GM19193 (cell line): ENCODE data around the gene RHO.

ENCODE experiments used
- POLR2A ChIP-seq: IDR thresholded peaks from 4 replicates; pipeline ENCODE4 v1.6.1; 2011; ENCODE audit not compliant: insufficient read depth, insufficient read length; ENCODE audit errors: extremely low read depth

RHO gene

GRCh38 chr3:129528589-129529100, at the start of gene RHO:
TSS of gene RHO (plus strand) at chr3:129528639. CDS start at chr3:129528734, 95 bp downstream.
- TF ChIP-seq POLR2A, result no peak

GRCh38 chr3:129481766-129482332, 46.6 kb upstream of the RHO start:
- TF ChIP-seq POLR2A, result no peak

- TF ChIP-seq POLR2A, result no peak
These were observed 45.7 kb upstream of the RHO start for GRCh38 chr3:129482721-129483120.

GRCh38 chr3:129483870-129484269, 44.6 kb upstream of the RHO start:
- no peak for TF ChIP-seq POLR2A

- TF ChIP-seq POLR2A, result no peak
These were observed 42.4 kb upstream of the RHO start for GRCh38 chr3:129485721-129486663.

- TF ChIP-seq POLR2A, result no peak
These were observed 41.8 kb upstream of the RHO start for GRCh38 chr3:129486664-129487035.

GRCh38 chr3:129487183-129487867, 41.1 kb upstream of the RHO start:
- TF ChIP-seq POLR2A, result no peak

GRCh38 chr3:129490273-129490675, 38.2 kb upstream of the RHO start:
- TF ChIP-seq POLR2A, result no peak

GRCh38 chr3:129491794-129492193, 36.6 kb upstream of the RHO start:
- no peak for TF ChIP-seq POLR2A

- TF ChIP-seq POLR2A, result no peak
These were observed 35.7 kb upstream of the RHO start for GRCh38 chr3:129492691-129493090.

- no peak for TF ChIP-seq POLR2A
These were observed 35.2 kb upstream of the RHO start for GRCh38 chr3:129493206-129493605.

- no peak for TF ChIP-seq POLR2A
These were observed 28.1 kb upstream of the RHO start for GRCh38 chr3:129500334-129500658.

GRCh38 chr3:129501630-129502029, 26.8 kb upstream of the RHO start:
- TF ChIP-seq POLR2A, result no peak

- no peak for TF ChIP-seq POLR2A
These were observed 25.6 kb upstream of the RHO start for GRCh38 chr3:129502641-129503408.
